HUES64 (cell line): ENCODE results near the gene WAPL.
A peak's percentile ranks its signal among the peaks of the same experiment; 100 is the strongest.
"Not testable (repeated sequence)": the region's sequence is repeated elsewhere in the genome, so short reads cannot be mapped to it uniquely, and the experiment has no call there.

Experiments
- H3K27ac ChIP-seq: 2 replicates; pipeline ENCODE4 v1.7.0; 2013; ENCODE audit warnings: low read depth, low read length, inconsistent platforms
- H3K27me3 ChIP-seq: 2 replicates; pipeline ENCODE4 v1.6.1; 2013; ENCODE audit warnings: mild to moderate bottlenecking, low read length; ENCODE audit not compliant: insufficient read depth
- H3K36me3 ChIP-seq: 2 replicates; pipeline ENCODE4 v1.6.1; 2013; ENCODE audit warnings: mild to moderate bottlenecking, low read length; ENCODE audit not compliant: insufficient read depth
- H3K4me1 ChIP-seq: 2 replicates; pipeline ENCODE4 v1.6.1; 2013; ENCODE audit warnings: mild to moderate bottlenecking, low read length, moderate library complexity; ENCODE audit not compliant: insufficient read depth
- H3K4me3 ChIP-seq: 2 replicates; pipeline ENCODE4 v1.5.1; 2013; ENCODE audit warnings: mild to moderate bottlenecking, low read length, moderate library complexity
- H3K9ac ChIP-seq: 2 replicates; pipeline ENCODE4 v1.6.1; 2013; ENCODE audit warnings: mild to moderate bottlenecking, low read depth, low read length
- H3K9me3 ChIP-seq: 2 replicates; pipeline ENCODE4 v1.6.1; 2013; ENCODE audit warnings: low read depth, low read length; ENCODE audit not compliant: insufficient read depth
- WGBS: fragments of 150-250, 120-280 bp; methylation state at CpG from one replicate; pipeline ENCODE4 v1.1.7; 2013; ENCODE audit warnings: missing lambda C conversion rate; 5-methylcytosine and 5-hydroxymethylcytosine counted together

WAPL gene

DNA sequence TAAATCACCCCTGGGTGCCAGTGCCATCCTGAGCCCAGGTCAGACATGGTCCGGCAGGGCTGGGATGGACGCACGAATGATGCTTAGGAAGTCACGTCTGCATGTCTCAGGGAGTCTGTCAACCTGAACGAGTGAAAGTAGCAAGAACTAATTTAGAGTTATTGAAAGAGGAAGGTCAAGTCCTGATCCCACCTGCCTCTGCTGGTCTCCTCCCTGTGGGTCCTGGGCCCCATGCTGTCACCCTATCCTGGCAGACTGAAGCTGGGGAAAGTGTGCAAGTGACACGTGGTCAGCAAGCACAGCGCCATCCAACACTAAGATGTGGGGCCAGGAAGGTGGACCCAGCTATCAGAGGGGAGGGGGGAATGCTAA lies 128.9 kb downstream of the WAPL start:
- Histone ChIP-seq H3K27me3 (peaks cover 57% of the 10 kb centered on the region), H3K36me3 (no peaks in the 10 kb centered on the region), H3K9me3 (no peaks in the 10 kb centered on the region), H3K27ac (no peak overlapping the region), H3K9ac (no peak overlapping the region), H3K4me3 (no peak overlapping the region), H3K4me1 (peaks cover 4% of the 10 kb centered on the region)
- WGBS: 86% methylated on average over 7 of the region's 7 CpGs

DNA sequence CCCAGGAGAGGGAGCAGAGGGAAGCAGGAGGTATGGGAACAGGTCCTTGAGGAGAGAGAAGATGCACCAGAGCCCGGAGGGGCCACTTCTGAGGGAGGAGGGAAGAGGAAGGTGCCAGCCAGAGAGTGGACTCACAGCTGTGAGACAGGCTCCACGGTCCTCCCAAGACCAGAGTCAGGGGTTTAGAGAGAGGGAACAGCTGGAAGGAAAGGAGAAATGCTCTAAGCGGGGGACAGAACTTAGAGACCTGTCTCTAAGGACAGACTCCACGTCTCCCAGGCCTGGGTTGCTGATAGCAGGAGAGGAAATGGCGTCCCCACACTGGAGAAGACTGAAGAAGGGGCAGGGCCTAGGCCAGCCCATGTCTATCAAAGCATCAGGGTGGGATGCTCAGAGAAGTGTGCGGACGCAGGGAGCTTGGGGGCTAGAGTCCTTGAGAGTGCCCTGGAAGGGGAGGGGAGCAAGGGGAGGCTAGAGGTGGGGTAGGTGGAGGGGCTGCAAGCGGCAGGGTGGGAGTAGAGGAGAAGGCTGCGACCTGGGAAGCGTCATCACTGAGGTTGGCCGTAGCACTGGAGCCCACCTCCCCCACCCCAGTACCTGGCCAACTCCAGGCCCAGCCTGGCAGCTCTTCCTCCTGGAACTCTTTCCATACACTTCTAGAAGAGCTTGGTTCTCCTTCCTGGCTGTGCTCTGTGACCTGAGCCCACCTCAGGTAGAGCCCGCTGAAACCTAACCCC lies 129.4 kb downstream of the WAPL start:
- H3K4me3 ChIP-seq: no peak overlapping the region
- H3K36me3 ChIP-seq: no peaks in the 10 kb centered on the region
- H3K9ac ChIP-seq: no peak overlapping the region
- no peak overlapping the region for H3K27ac ChIP-seq
- no peaks in the 10 kb centered on the region for H3K9me3 ChIP-seq
- peaks cover 4% of the 10 kb centered on the region for H3K4me1 ChIP-seq
- peaks cover 56% of the 10 kb centered on the region for H3K27me3 ChIP-seq
- WGBS: 75% methylated on average over 12 of the region's 12 CpGs

DNA sequence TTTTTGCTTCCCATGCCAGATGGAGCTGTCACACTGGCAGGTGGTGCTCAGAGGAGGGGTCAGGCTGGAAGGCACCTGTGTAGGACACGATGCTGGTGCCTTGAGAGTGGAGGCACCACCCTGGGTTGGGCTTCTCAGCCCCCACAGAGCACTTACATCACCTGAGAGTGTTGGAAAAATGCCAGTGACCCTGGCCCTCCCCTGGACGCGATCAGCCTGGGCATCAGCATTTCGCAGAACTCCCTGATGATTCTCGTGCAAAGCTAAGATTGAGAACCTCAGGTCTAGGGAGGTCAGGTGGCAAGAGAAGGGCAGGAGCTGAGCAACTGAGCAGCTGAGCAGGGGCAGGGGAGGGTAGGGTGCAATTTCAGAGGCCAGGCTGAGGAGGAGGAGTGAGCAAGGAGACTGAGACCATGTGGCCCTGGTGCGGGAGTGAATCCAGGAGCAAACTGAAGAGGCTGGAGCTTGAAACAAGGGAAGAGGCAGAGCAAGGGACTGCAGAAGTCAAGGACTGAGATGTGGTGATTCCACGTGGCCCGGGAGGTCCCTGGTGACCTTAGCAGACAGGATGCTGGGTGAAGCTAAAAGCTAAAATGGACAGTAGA lies 130.3 kb downstream of the WAPL start:
- Histone ChIP-seq H3K4me3 (no peak overlapping the region), H3K27me3 (peaks cover 52% of the 10 kb centered on the region), H3K9ac (no peak overlapping the region), H3K27ac (no peak overlapping the region), H3K36me3 (no peaks in the 10 kb centered on the region), H3K9me3 (no peaks in the 10 kb centered on the region), H3K4me1 (peaks cover 4% of the 10 kb centered on the region)
- WGBS: 90% methylated on average over 8 of the region's 8 CpGs

DNA sequence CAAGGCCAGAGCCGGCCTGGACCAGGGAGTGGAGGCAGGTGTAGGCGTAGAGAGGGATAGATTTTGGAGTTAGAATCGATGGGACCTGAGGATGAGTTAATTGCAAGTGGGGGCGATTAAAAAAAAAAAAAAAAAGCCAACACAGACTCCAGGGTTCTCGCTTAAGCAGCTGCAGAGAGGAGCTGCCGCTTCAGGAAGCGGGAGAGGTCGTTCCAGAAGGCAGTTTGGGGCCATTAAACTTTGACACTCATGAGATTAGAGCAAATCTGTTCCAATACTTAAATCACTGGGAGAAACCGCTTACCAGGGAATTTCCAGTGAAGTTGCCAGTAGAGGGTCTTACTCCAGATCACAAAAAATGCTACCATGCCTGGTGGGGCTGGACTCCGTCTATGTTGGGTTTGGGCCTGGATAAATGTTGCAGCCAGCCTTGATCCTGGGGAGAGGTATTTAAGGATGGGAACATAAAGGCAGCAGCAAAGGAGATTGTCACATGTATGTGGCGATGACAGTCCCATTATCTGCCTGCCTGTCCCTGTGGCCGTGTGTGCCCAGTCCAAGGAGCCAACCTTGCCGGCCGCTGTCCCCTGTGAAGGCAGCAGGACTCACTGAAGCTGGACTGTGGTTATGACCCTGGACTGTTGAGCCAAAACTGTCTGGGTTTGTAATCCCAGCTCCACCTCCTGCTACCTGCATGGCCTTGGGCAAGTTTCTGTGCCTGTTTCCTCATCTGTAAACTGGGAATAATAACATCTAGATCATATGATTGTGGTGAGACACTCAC lies 131.1 kb downstream of the WAPL start:
- peaks cover 50% of the 10 kb centered on the region for H3K27me3 ChIP-seq

DNA sequence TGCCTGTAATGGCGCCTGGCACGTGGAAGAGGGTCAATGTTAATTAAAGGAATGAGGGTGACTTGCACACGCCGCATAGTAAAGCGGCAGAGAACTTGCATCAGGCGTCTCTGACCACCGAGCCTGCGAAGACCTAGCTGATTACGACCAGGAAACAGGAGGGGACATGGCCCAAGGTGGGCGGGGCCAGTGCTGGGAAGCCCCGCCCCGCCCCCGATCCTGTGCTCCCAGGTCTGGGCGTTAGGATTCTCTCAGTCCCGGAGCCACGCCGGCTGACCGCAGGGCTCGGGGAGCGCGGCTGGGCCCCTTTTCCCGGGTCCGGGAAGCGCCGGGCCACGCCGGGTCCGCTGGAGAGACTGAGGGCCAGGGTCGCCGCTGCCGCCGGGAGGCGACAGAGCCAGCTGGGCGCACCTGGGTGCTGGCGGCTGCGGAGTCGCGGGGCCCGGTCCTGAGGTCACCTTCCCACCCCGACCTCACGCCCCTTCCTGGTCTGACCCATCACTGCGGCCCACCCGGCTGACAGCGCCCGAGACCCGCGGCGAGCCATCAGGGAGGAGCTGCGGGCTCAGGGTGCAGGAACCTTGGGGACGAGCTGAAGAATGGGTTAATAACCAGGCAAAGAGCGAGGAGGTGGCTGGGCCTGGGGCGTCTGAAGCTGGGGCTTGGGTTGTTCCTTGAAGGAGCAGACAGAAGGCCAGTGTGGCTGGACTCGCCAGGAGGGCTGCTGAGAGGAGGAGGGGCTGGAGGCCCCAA lies 132.0 kb downstream of the WAPL start:
- Histone ChIP-seq H3K9me3 (no peaks in the 10 kb centered on the region), H3K27me3 (peaks cover 50% of the 10 kb centered on the region), H3K4me1 (peaks cover 4% of the 10 kb centered on the region), H3K27ac (no peak overlapping the region), H3K9ac (peak overlapping the region; percentile 56), H3K4me3 (peak overlapping the region; percentile 71), H3K36me3 (no peaks in the 10 kb centered on the region)
- WGBS: 2% methylated on average over 53 of the region's 53 CpGs

More for the DNA sequence above, 131.1 kb downstream of the WAPL start:
- Histone ChIP-seq H3K27ac (no peak overlapping the region), H3K4me1 (peaks cover 4% of the 10 kb centered on the region), H3K4me3 (peak overlapping the region; percentile 71), H3K9ac (no peak overlapping the region), H3K36me3 (no peaks in the 10 kb centered on the region), H3K9me3 (no peaks in the 10 kb centered on the region)
- 76% methylated on average over 14 of the region's 14 CpGs for WGBS

DNA sequence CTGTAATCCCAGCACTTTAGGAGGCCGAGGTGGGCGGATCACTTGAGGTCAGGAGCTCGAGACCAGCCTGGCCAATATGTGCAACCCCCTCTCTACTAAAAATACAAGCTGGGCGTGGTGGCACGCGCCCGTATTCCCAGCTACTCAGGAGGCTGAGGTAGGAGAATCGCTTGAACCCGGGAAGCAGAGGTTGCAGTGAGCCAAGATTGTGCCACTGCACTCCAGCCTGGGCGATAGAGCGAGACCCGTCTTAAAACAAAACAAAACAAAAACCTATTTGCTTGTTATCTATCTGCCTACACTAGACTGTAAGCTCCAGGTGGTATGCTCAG lies 132.5 kb downstream of the WAPL start:
- Histone ChIP-seq H3K27me3 (peaks cover 50% of the 10 kb centered on the region), H3K9ac (0 out of 2 replicates have a peak overlapping the region, but pooled peaks have one; percentile 19), H3K4me3 (peak overlapping the region; percentile 71)
- H3K27ac ChIP-seq, H3K4me1 ChIP-seq, H3K9me3 ChIP-seq, H3K36me3 ChIP-seq: not testable (repeated sequence)
- WGBS: 81% methylated on average over 12 of the region's 12 CpGs

DNA sequence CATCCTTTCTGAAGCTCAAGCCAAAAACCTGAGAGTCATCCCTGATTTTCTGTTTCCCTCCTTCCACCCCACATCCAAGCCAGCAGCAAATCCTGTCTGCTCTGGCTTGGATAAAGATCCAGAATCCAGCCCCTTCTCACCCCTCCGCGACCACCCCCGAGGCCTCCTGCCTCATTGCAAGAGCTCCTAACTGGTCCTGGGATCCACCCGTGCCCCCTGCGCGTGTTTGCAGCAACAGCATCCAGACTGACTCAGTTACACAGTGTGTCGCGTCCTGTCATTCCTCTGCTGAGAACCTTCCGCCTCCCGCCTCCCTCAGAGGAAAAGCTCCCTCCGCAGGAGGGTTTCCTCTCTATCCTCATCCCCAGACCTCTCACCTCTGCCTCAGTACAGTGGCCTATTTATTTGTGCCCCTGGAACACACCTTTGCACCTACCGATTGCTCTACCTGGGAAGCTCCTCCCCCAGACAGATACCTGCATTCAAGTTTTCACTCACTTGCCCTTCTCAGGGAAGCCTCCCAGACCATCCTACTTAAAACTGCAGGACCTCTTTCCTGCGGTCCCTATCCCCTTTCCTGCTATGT lies 133.4 kb downstream of the WAPL start:
- H3K9ac ChIP-seq: no peak overlapping the region
- no peak overlapping the region for H3K4me3 ChIP-seq
- peaks cover 4% of the 10 kb centered on the region for H3K4me1 ChIP-seq
- H3K9me3 ChIP-seq: no peaks in the 10 kb centered on the region
- H3K27ac ChIP-seq: no peak overlapping the region
- H3K27me3 ChIP-seq: peaks cover 50% of the 10 kb centered on the region
- WGBS: 74% methylated on average over 13 of the region's 13 CpGs
- H3K36me3 ChIP-seq: no peaks in the 10 kb centered on the region

DNA sequence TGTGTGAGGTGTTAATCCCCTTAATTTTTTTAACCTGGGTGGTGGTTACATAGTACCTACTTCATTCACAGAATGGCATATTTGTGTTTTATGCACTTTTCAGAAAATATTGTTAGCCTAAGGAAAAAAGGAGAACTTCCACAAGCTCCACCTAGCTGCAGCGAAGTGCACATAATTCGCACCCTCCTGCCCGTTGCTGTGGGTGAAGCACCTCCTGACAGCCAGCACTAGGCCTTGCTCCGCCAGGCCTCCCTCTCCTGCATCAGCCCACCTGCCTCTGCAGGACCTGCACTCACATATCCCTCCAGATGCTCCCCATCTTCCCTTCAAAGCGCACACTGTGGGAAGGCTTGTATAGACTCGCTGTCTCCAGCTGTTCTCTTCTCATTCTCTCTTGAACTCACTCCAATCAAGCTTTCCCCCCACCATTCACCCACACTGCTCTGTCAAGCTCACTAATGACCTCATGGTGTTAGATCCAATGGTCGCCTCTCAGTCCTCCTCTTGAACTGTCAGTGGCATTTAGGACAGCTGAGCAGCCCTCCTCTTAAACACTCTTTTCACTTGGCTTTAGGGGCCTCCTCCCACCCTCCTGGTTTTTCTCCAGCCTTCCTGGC lies 134.3 kb downstream of the WAPL start:
- H3K4me3 ChIP-seq: no peak overlapping the region
- no peaks in the 10 kb centered on the region for H3K9me3 ChIP-seq
- H3K9ac ChIP-seq: no peak overlapping the region
- peaks cover 4% of the 10 kb centered on the region for H3K4me1 ChIP-seq
- H3K27ac ChIP-seq: no peak overlapping the region
- WGBS: 64% methylated on average over 7 of the region's 7 CpGs
- no peaks in the 10 kb centered on the region for H3K36me3 ChIP-seq
- H3K27me3 ChIP-seq: peaks cover 44% of the 10 kb centered on the region

DNA sequence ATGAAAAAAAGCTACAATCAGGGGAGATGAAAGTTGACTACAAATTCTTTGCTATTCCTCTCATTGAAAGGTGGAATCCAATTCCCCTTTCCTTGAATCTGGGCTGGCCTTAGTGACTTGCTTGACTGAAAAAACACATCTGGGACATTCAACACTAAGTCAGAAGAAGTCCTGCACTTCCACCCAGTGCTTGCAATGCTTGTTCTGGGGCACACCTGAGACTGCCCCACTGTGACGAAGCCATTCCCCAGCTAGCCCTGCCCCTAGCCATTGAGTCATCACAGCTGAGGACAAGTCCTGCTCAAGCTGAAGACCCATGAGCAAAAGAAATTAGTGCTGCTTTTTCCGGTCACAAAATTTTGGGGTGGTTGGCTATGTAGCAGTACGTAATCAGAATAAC lies 135.8 kb downstream of the WAPL start:
- no peak overlapping the region for H3K4me3 ChIP-seq
- H3K27me3 ChIP-seq: peaks cover 29% of the 10 kb centered on the region
- WGBS: 78% methylated on average over 2 of the region's 3 CpGs
- H3K4me1 ChIP-seq: peaks cover 4% of the 10 kb centered on the region
- H3K9me3 ChIP-seq: no peaks in the 10 kb centered on the region
- no peaks in the 10 kb centered on the region for H3K36me3 ChIP-seq
- no peak overlapping the region for H3K27ac ChIP-seq
- no peak overlapping the region for H3K9ac ChIP-seq
